OCI-LY3 (cell line): ENCODE measurements around the gene PLD1.

Experiments
- H2AFZ ChIP-seq: fragments of 200-600, 300-600 bp; shearing (Covaris generic); 2 replicates; pipeline ENCODE4 v1.6.0; 2014; ENCODE audit warnings: antibody characterized with exemption, low read depth, low read length
- H3K27ac ChIP-seq: fragments of 200-600, 300-600 bp; sonication (generic); 2 replicates; pipeline ENCODE4 v1.5.1; 2014; ENCODE audit warnings: mild to moderate bottlenecking, low read length, moderate library complexity, mixed read lengths
- H3K27me3 ChIP-seq: fragments of 200-600, 300-600 bp; sonication (generic); 2 replicates; pipeline ENCODE4 v1.6.1; 2014; ENCODE audit warnings: low read depth, low read length, mixed read lengths
- H3K36me3 ChIP-seq: fragments of 200-600, 300-600 bp; sonication (generic); replicated peaks from 2 replicates; pipeline ENCODE3; 2014; ENCODE audit warnings: low read depth, low read length, mixed read lengths
- H3K4me1 ChIP-seq: fragments of 300-600, 200-600 bp; sonication (generic); 2 replicates; pipeline ENCODE4 v1.6.1; 2014; ENCODE audit warnings: low read length, mixed read lengths
- H3K4me2 ChIP-seq: fragments of 200-600, 300-600 bp; sonication (generic); 2 replicates; pipeline ENCODE4 v1.6.1; 2014; ENCODE audit warnings: low read length, mixed read lengths
- H3K4me3 ChIP-seq: fragments of 300-600, 200-600 bp; sonication (generic); 2 replicates; pipeline ENCODE4 v1.5.1; 2014; ENCODE audit warnings: antibody characterized with exemption, mild to moderate bottlenecking, low read length, moderate library complexity
- H3K79me2 ChIP-seq: fragments of 300-600, 200-600 bp; shearing (Covaris generic); 2 replicates; pipeline ENCODE4 v1.6.1; 2014; ENCODE audit warnings: mild to moderate bottlenecking, low read length, mixed read lengths
- H3K9ac ChIP-seq: fragments of 300-600, 200-600 bp; shearing (Covaris generic); 2 replicates; pipeline ENCODE4 v1.6.0; 2014; ENCODE audit warnings: mild to moderate bottlenecking, low read length, moderate library complexity
- H3K9me3 ChIP-seq: fragments of 200-600, 300-600 bp; shearing (Covaris generic); 2 replicates; pipeline ENCODE4 v1.6.1; 2014; ENCODE audit warnings: low read length, mixed read lengths; ENCODE audit not compliant: insufficient read depth
- H4K20me1 ChIP-seq: fragments of 200-600, 300-600 bp; sonication (generic); 2 replicates; pipeline ENCODE4 v1.6.1; 2016; ENCODE audit warnings: low read length, mixed read lengths; ENCODE audit not compliant: insufficient read depth
- EZH2phosphoT487 ChIP-seq: fragments of 200-600 bp; shearing (Covaris generic); IDR thresholded peaks from 2 replicates; pipeline ENCODE4 v1.6.1; 2018; ENCODE audit warnings: antibody characterized with exemption, mixed run types, low read depth
- TF ChIP-seq, protein P1 (sequence below): fragments of 200-600, 300-600 bp; sonication (generic); IDR thresholded peaks from 2 replicates; pipeline ENCODE4 v1.5.1; 2014; ENCODE audit warnings: antibody characterized with exemption, low read length, low read depth

The PLD1 gene

GRCh38 chr3:171604370-171604769 lies 205.9 kb downstream of the PLD1 start:
- Histone ChIP-seq H3K9ac (no peak overlapping the region), H3K4me1 (no peaks in the 10 kb centered on the region), H3K4me3 (no peak overlapping the region), H3K4me2 (no peak overlapping the region), H3K9me3 (no peaks in the 10 kb centered on the region), H3K36me3 (no peaks in the 10 kb centered on the region), H4K20me1 (no peaks in the 10 kb centered on the region), H3K79me2 (no peaks in the 10 kb centered on the region), H3K27me3 (0 out of 2 replicates have a peak, but pooled peaks cover 7% of the 10 kb centered on the region), H3K27ac (no peak overlapping the region), H2AFZ (no peak overlapping the region)
- TF ChIP-seq EZH2phosphoT487: no peak
- TF ChIP-seq, protein P1, sequence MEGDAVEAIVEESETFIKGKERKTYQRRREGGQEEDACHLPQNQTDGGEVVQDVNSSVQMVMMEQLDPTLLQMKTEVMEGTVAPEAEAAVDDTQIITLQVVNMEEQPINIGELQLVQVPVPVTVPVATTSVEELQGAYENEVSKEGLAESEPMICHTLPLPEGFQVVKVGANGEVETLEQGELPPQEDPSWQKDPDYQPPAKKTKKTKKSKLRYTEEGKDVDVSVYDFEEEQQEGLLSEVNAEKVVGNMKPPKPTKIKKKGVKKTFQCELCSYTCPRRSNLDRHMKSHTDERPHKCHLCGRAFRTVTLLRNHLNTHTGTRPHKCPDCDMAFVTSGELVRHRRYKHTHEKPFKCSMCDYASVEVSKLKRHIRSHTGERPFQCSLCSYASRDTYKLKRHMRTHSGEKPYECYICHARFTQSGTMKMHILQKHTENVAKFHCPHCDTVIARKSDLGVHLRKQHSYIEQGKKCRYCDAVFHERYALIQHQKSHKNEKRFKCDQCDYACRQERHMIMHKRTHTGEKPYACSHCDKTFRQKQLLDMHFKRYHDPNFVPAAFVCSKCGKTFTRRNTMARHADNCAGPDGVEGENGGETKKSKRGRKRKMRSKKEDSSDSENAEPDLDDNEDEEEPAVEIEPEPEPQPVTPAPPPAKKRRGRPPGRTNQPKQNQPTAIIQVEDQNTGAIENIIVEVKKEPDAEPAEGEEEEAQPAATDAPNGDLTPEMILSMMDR: no peak

GRCh38 chr3:171602072-171602471 lies 208.2 kb downstream of the PLD1 start:
- TF ChIP-seq, protein P1: no peak
- no peak for TF ChIP-seq EZH2phosphoT487
- Histone ChIP-seq H3K27ac (no peak overlapping the region), H2AFZ (no peak overlapping the region), H3K27me3 (0 out of 2 replicates have a peak, but pooled peaks cover 7% of the 10 kb centered on the region), H3K79me2 (no peaks in the 10 kb centered on the region), H3K36me3 (no peaks in the 10 kb centered on the region), H3K4me1 (no peaks in the 10 kb centered on the region), H3K9ac (no peak overlapping the region), H3K4me3 (no peak overlapping the region), H4K20me1 (no peaks in the 10 kb centered on the region), H3K4me2 (no peak overlapping the region), H3K9me3 (no peaks in the 10 kb centered on the region)

- Histone ChIP-seq H3K4me3 (no peak overlapping the region), H3K27me3 (0 out of 2 replicates have a peak, but pooled peaks cover 5% of the 10 kb centered on the region), H3K4me1 (no peaks in the 10 kb centered on the region), H4K20me1 (no peaks in the 10 kb centered on the region), H3K79me2 (no peaks in the 10 kb centered on the region), H2AFZ (no peak overlapping the region), H3K36me3 (no peaks in the 10 kb centered on the region), H3K9me3 (no peaks in the 10 kb centered on the region), H3K9ac (no peak overlapping the region), H3K4me2 (no peak overlapping the region), H3K27ac (no peak overlapping the region)
- no peak for TF ChIP-seq EZH2phosphoT487
- TF ChIP-seq, protein P1: no peak
Observed at GRCh38 chr3:171600030-171600429, 210.3 kb downstream of the PLD1 start.

DNA sequence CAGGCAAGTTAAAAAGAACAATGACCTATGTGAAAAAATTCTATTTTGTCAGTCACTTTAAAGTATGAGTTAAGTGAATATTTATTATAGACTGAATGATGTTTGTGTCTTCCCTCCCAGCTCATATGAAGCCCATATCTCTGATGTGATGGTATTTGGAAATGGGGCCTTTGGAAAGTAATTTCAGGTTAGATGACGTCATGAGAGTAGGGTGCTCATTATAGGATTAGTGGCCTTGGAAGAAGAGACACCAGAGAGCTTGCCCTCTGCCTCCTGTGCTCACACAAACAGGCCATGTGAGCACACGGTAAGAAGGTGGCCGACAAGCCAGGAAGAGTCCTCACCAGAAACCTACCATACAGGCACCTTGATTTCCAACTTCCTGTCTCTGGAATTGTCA lies 211.3 kb downstream of the PLD1 start:
- TF ChIP-seq, protein P1: no peak
- TF ChIP-seq EZH2phosphoT487: no peak
- Histone ChIP-seq H3K27ac (no peak overlapping the region), H3K27me3 (peaks cover 6% of the 10 kb centered on the region), H3K4me3 (no peak overlapping the region), H3K4me1 (no peaks in the 10 kb centered on the region), H3K79me2 (no peaks in the 10 kb centered on the region), H3K9ac (no peak overlapping the region), H3K36me3 (no peaks in the 10 kb centered on the region), H3K4me2 (no peak overlapping the region), H2AFZ (no peak overlapping the region), H4K20me1 (no peaks in the 10 kb centered on the region), H3K9me3 (no peaks in the 10 kb centered on the region)
